GM18907 (cell line): Measurements from ENCODE around the gene SNRPD3.
"Not testable (repeated sequence)": the region's sequence is repeated elsewhere in the genome, so short reads cannot be mapped to it uniquely, and the experiment has no call there.

Source experiments
- ATAC-seq: cut with Tn5 transposase; IDR thresholded peaks from one replicate; pipeline ENCODE4 v1.9.1; 2021; ENCODE audit warnings: mild to moderate bottlenecking, moderate library complexity; ENCODE audit not compliant: unreplicated experiment

The SNRPD3 gene

DNA sequence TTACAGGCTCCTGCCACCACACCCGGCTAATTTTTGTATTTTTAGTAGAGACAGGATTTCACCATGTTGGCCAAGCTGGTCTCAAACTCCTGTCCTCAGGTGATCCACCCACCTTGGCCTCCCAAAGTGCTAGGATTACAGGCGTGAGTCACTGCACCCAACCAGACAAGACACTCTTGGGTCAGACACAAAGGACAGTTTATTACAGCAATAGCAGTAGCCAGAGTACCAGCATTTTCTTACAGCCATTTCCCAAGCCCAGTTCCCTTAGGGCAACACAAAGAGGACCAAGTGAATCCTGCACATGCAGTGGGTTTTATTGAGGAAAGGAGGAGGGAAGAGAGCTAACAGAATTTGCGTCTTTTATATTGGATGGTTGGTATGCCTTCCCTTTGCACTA lies 24.8 kb upstream of the SNRPD3 start:
- not testable (repeated sequence) for ATAC-seq

DNA sequence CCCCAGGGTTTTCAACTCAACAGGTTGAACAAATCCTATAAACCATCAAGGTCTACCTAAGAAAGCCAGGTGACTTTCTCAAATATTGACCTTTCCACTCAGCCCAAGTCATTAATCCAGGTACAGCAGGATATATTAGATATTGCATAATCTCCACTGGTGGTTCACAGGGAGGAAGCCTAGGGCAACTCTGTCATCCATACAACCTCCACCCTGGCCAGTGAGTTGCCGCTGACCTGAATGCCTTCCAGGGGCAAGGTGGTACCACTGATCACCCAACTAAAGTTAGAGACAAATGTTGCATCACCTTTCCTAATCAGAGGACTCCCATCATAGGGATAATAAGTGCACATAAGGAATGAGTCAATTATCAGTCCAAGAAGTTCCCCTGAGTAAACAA lies 23.7 kb upstream of the SNRPD3 start:
- ATAC-seq: no peak

DNA sequence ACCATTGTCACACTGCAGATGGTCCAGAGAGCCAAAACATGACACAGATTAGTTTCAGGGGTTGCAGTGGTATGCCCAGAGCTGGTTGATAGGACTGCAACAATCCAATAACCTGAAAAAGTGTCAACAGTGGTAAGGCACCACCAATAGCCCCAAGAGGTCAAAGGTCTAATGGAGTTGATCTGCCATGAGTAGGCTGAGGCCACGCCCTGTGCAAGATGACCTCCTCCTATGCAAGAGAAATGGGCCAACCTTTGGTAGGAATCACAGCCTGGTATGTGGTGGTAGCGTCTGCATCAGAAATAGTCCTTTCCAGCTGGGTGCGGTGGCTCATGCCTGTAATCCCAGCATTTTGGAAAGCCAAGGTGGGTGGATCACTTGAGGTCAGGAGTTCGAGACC lies 20.5 kb upstream of the SNRPD3 start:
- ATAC-seq: no peak

DNA sequence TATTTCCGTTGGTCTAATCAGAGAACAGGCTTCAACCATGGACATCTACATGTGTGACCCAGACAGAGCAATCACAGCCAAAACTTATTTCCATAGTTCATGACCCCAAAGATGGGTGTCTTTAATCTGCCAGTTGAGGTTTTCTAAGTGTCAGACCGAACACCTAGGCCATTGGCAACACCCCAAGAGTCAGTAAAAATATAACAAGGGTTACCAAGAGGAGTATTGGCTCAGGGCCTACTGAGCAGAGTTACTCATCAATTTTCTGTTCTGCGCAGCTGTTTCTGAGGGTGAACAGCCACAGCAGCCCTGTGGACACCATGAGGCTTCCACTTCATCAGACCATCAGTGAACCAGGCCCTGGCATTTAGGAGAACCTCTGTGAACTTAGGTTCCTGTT lies 19.7 kb upstream of the SNRPD3 start:
- no peak for ATAC-seq

DNA sequence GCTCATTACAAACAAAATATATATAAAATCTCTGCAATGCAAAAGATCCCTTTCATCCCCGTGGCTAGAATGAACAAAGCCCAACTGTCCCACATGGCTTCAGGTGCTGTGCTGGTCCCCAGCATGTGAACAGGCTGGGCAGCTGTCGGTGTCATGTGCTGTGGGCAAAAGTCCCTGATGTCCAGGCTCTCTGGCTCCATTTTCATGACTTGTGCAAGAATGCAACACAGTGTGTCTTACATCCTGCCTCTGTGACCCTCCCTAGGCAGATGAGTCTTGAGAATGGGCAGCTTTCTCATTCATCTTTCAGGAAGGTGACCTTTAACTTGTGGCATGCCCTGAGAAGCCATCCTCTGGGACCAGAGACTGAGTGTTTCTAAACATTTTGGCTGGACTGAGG lies 15.3 kb upstream of the SNRPD3 start:
- no peak for ATAC-seq

DNA sequence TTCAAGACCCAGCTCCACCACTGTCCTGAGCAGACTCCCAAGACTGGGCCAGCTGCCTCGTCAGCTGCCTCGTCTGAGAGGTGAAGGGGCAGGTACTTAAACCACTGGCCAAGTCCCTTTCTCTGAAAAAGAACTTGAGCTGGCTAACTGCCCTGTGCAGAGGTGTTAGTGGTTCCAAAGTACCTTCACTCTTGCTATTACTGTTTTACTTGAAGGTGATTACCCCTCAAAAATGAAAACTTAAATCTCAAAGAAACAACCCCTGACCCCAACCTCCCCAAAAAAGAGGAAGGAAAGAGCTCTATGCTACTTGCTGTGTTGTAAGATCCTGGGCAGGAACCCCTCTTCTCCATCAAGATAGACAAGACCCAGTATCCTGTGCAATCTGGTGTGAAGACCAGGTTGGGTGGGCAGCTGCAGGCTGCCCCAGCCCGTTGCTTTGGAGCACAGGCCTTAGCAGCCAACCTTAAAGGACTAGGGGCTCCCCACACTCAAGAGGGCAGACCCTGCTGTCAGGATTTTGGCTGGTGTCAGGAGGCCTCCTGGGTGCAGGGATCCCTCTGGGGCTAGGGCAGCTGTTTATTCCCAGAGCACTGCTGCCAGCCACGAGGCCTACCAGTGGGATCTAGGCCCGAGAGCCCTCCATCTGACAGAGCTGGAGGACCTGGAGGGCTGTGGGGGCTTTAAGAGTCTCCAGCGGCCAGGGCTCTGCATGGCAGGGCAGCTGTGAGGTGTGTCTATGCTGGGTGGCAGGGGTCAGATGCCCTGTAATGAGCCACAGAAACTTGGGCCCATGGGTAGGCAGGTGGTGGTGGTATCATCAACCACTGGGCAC lies 13.9 kb upstream of the SNRPD3 start:
- ATAC-seq: no peak

DNA sequence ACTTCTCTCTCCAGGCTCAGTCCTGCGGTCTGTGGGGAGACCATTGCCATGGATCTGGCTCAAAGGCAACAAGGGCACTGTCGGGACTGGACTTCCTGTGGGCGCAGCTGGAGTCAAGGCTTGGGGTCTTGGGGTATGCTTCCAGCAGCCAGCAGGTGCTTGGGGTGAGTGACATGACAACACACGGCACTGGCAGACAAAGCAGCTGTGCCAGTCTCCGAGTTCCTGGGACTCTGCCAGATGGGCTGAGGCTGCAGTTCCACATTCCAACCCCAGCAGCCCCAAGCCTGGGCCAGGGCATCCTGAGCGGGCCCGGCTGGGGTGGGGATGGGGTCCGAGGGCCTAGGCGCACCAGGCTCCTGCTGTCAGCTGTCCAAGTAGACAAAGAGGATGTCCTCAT lies 13.2 kb upstream of the SNRPD3 start:
- ATAC-seq: no peak

DNA sequence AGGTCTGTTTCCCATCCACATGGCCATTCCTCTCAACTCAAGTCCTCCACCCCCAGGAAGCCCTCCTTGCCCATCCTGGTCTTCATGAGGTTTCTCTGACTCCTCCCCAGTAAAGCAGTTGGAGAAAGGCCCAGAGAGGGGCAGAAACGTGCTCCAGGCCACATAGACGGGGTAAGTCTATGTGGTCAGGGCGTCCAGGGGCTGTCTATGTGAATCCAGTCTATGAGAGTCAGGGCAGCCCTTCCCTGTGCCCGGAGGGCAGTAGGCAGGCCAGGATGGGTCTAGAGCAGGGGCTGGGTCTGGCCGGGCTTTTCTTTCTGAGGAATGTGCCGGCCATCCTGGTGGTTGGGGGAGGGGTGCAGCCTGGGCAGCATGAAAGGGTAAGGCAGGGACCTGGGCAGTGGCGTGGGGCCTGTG lies 12.6 kb upstream of the SNRPD3 start:
- ATAC-seq: no peak

DNA sequence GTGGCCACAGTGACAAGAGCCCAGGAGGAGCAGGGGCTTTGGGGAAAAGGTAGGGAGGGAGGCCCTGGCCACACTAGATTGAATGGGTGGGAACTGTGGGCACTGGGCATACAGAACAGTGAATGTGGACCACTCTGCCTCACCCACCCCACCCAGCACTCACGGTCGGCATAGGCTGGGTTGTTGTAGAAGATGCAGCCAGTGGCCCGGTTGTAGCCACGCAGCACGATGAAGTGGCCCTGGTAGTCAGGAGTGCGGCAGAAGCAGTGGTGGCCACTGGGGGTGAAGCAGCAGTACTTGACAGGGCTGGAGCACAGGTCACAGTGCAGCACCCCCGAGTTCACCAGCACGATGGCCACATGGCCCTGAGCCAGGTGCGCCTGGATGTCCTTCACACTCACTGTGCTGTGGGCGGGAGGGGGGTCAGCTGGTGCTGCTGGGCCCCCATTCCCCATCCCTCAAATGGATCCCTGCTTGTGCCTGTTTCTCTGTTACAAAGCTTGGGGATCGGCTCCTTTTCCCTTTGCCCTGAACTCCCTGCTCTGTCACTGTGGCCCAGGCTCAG lies 12.0 kb upstream of the SNRPD3 start:
- no peak for ATAC-seq

DNA sequence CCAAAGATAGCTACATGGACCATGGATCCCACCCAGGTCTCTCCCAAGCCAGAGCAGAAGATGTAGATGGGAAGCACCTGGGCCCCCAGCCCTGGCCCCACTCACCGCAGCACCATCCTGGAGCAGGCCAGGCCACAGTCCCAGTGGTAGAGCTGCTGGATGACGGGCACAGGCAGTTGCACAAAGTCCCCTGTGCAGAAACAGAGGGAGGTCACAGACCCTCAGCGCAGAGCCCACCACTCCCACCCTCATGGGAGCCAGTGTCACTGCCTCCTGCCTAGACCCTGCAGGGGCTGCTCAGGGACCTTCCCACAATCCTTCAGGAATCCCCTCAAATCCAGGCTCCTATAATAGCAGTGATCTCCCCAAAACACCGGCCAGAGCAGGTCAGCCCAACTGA lies 7.0 kb upstream of the SNRPD3 start:
- ATAC-seq: no peak

DNA sequence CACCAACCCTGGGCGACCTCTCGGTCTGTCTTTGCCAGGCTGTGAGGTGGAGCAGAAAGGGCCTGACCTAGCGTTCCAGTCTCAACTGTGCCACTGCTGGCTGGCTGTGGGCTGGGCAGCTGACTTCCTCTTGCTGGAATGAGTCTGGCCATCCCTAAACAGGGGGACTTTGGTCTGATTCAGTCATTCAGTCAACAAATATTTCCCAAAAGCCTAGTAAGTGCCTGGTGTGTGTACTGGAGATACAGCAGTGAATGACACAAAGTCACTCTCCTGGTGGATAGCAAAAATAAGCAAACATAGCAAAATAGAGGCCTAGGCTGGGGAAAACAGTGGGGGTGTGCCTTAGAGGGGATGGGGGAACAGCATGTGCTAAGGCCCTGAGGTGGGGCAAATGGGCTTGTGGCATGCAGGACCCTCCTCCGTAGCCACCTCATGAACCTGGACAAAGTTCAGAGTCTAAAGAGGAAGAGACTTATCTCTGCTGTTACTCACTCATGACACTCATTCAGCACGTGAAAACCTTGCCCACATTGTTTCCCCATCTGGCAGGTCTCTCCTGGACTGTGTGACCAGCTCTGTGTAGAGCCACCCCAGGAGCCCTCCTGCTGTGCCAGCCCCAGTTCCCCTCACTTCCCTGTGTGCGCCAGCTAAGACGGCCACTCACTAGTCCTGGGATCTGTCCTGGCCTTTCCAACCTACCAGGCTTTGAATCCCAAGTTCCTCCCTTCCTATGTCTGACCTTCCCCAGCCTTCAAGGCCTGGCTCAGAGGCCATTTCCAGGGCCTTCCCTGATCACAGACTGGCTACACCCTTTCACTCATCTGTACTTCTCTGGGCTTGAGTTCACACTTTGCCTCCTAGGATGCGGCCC lies 5.5 kb upstream of the SNRPD3 start:
- ATAC-seq: no peak

DNA sequence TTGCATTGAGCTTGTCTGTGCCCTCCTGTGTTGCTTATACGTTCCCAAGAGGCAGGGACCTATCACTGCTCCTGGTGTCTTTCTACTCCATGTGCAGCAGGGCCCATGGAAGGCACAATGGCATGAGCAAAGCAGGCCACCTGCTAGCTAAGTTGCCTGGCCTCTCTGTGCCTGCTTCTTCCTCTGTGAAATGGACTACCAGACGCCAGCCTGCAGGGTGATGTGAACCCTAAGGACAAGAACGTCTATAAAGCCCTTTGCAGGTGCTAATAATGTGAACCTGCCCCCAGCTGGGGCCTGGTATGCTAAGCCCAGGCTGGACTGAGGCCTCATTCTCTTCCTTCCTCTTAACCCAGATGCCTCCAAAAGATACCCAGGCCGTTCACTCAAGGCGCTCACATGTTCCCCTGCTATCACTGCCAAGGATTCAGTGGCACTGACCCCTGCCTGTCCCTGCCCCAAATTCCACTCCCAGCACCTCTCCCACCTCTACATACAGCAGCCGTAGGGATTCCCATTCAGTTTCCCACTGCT lies 4.8 kb upstream of the SNRPD3 start:
- ATAC-seq: no peak

DNA sequence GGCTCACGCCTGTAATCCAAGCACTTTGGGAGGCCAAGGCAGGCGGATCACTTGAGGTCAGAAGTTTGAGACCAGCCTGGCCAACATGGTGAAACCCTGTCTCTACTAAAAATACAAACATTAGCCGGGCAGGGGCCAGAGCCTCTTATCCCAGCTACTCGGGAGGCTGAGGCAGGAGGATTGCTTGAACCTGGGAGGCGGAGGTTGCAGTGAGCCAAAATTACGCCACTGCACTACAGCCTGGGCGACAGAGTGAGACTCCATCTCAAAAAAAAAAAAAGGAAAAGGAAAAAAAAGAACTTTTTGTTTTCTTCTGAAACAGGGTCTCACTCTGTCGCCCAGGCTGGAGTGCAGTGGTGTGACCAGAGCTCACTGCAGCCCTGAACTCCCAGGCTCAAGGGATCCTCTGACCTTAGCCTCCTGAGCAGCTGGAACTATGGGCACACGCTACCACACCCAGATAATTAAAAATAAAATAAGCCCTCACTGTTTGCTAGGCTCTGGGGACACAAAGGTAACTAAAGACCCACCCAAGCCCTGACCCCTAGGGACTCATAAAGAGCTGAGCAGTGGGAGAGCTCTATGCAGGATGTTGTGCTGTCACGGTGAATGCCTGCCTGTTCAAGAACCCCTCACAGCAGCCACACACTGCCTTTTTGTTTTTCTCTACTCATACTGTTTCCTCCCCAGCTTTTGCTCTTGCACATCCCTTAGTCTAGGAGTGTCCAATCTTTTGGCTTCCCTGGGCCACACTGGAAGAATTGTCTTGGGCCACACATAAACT lies 3.1 kb upstream of the SNRPD3 start:
- ATAC-seq: not testable (repeated sequence)

DNA sequence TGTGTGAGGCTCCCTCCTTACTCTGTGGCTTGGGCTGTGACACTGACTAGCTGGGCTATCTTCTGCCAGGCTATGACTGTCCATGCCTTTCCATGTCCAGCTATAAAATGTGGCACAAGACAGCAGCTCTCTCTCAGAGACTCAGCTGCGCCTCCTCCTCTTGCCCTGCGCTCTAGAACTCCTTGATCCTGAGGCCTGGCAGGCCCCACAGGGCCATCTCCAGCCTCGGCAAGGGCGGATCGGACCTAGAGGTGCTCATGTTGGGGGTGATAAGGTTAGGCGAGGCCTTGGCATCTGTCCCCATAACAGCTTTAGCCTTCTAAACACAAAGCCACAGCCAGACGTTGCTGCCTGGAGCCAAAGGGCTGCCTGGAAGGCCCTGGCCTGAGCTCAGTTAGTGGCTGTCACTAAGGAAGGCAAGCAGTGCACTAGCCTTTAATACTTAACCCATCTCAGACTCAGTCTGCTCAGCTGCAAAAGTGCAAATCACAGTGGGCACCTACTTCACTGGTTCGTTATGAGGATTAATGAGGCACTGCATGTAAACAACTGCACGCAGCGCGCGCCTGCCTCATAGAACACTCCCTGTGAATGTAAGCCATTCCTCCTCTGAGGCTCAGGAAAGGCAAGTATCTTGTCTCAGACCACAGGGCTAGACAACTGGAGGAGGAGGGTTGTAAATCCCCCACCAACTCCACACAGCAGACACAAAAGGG lies 2.0 kb upstream of the SNRPD3 start:
- no peak for ATAC-seq

DNA sequence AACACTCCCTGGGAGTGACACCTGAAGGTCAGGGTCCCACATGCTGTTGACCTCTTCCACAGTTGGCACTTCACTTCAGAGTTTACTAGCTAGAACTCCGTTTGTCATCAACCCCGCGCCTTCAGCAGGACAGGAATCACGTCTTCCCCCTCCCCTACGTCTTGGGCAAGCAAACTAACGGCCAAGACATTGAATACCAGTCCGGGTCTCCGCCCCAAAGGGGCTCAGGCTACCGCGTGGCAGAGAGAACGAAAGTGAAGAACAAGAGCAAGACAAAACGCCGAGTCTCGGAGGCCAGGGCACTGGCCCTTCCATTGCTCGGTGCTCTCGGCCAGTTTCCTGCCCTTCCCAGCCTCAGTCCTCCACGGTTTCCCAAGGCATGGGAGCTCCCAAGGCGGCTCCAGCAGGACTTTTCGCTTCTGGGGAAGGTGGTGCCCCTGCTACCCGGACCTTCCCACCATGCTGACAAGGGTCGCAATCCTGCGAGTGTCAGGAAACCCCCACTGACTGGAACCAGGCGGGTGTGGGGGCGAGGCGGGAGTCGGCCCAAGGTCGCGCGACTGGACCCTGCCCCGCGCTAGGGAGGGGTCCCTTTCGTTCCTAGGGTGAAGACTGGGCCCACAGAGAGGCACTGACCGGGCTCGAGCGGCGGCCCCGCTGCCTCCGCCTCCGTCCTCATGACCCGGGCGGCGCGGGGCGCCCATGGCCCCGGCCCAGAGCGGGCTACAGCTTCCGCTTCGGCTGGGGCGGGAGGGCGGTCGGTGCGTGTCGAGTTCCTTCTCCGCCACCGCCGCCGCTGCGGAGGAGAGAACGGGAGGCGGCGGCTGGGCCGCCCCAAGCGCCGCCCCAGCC lies 1.3 kb upstream of the SNRPD3 start, which contains the start of gene GUCD1:
GUCD1 (minus strand) TSS at position 826 of the 852 bp plus-strand sequence; CDS start at position 679, 147 bp downstream.
- peak; percentile 10 for ATAC-seq

DNA sequence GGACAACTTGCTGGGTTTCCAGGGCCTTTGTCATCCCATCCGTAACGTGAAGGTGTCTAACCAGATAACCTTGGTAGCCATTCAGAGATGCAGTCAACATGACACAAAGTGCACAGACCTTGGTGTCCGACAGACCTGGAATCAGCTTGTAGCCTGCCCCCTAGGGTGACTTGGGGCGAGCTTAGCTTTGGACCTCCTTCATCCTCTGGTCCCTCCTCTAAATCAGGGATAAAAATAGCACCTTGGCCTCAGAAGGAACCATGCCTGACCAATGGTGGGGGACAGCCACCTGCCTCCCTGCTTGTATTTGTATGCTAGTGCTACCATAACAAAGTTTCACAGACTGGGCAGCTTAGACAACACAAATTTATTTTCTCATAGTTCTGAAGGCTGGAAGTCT lies 3.7 kb downstream of the SNRPD3 start:
- no peak for ATAC-seq

DNA sequence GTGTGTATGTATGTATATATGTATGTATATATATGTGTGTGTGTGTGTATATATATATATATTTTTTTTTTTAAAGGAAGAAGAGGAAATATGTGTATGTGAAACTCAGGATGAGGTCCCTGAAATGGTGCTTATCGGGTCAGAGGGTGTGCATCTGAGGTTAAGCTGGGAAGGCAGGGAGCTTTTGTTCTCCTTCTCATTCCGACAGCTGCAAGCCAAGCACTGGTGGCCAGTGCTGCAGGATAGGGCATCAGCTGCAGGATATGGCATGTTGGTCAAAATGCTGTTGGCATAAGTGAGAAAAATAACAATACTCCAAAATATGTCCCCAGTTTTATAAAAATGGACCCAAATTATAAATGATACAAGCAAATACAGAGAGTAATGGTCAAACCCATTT lies 7.4 kb downstream of the SNRPD3 start:
- no peak for ATAC-seq

DNA sequence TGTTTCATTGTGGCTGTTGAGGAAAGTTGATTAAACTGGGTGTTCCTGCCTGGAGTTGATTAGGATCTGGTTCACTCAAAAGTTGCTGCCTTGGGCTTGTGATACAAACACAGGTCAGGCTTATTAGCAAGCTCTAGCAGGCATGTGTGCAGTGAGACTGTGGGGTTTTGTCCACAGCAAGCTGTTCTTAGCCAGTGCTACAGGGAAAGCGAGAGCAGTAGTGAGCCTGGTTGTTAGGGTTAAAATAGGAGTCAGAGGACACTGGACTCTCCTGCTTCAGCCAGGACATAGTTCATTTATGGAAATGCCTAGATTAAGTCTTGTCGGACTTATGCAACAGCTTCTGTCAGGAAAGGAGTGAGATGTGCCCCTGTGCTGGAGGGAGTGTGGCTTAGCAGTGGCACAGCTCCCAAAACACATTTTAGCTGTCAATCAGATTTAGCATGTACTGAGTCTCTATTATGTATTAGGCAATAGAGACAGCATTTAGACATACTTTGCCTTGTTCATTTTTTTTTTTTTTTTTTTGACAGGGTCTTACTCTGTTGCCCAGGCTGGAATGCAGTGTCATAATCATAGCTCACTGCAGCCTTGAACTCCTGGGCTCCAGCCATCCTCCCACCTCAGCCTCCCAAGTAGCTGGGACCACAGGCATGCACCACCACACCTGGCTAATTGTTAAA lies 8.7 kb downstream of the SNRPD3 start:
- ATAC-seq: no peak
